Measurements from ENCODE around the gene RAD50.
"Not testable (repeated sequence)": the region's sequence is repeated elsewhere in the genome, so short reads cannot be mapped to it uniquely, and the experiment has no call there.

RAD50 gene

GRCh38 chr5:132633587-132633986, 76.8 kb downstream of the RAD50 start:
- not testable (repeated sequence) for DNase-seq (ENCODE audit: low spot score)

DNA sequence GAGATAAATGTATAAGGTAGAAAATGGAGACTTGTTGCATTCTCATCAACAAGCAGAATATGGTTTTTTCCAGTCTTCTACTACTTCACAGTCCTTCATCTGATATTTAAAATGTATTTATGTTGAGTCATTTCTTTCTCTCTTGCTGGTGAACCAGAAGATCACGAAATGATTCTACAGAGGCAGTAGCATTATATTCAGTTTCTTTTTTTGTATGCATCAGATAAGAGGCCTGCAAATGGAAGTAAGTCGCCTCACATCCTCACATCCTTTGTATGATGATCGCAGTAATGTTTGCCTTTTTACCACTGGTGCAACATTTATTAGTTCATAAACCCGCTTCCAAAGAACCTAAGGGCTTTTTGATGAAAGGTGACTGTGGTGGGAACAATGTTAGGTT, 79.1 kb downstream of the RAD50 start:
- no peak for DNase-seq (ENCODE audit: low spot score)

GRCh38 chr5:132637241-132637640, 80.5 kb downstream of the RAD50 start:
- no peak for DNase-seq (ENCODE audit: low spot score)

DNA sequence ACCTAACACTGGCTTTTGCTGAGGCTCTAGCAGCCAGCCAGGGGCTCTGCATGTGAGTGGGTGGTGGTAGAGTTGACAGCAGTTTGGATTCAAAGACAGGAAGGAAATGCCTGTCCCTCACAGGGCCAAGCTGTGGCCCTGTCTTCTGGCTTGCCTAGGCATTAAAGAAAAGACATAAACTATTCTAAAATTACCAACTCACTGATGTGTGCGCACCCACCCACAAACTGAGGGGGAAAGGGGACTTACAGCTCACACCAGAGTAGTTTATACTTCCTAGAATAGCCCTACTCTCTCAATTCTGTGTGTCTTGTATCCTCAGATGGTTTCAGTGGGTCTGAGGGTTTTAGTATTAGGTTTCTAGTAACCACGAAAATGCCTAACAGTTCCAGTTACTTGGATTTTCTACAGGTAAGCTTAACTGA, 82.9 kb downstream of the RAD50 start:
- no peak for DNase-seq (ENCODE audit: low spot score)

DNA sequence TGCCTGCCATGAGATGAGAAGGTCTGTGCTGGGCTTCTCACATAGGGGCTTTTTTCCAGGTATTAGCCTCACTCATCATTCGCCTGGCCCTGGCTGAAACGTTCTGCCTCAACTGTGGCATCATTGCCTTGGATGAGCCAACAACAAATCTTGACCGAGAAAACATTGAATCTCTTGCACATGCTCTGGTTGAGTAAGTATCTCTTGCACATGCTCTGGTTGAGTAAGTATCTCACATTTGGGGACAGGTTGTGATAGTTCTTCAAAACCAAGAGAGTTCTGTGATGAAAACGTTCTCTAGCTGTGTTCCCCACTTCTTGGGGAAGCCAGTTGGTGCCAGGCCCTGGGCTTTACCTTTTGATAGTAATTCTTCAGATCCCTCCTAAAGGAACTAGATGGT, 83.8 kb downstream of the RAD50 start:
- no peak for DNase-seq (ENCODE audit: low spot score)

GRCh38 chr5:132641241-132641723, 84.5 kb downstream of the RAD50 start:
- DNase-seq (ENCODE audit: low spot score) = no peak

GRCh38 chr5:132641841-132642240, 85.1 kb downstream of the RAD50 start:
- DNase-seq (ENCODE audit: low spot score) = no peak

DNA sequence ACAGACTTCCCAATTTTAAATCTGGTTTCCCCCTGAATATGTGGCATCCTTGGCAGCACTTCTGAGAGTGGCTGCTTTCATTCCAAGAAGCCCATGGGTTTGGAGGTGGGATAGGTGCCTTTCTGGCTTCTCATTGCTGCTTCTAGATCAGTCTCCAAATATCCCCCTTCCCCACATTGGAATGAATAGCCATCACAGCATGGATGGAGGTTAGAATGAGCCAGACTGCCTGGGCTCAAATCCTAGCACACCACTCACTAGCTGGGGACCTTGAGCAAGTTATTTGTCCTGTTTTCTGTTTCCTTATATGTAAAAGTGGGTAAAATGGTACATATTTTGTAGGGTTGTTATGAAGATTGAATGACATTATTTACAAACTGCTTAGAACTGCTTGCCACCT, 87.4 kb downstream of the RAD50 start:
- DNase-seq (ENCODE audit: low spot score) = no peak

GRCh38 chr5:132646583-132647266, 89.9 kb downstream of the RAD50 start:
- DNase-seq (ENCODE audit: low spot score) = no peak

DNA sequence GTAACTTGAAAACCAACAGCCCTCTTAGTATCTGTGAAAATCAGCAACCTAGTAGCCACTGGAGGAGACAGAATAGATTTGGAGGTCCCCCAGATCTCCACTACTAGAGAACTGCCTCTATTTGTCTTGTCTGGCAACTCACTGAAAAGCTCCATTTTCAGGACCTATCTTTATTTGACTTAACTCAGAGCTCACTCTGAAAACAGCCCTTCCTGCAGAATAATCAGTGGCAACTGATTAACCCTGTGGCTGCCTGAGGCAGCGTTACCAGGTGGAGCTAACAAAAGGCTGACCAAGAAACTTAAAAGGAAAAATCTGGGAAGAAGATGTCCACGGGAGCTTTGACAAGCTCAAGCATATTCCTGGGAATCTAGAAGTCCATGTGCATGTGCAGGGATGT, 90.7 kb downstream of the RAD50 start:
- DNase-seq (ENCODE audit: low spot score) = no peak

GRCh38 chr5:132648355-132648754, 91.6 kb downstream of the RAD50 start:
- no peak for DNase-seq (ENCODE audit: low spot score)

DNA sequence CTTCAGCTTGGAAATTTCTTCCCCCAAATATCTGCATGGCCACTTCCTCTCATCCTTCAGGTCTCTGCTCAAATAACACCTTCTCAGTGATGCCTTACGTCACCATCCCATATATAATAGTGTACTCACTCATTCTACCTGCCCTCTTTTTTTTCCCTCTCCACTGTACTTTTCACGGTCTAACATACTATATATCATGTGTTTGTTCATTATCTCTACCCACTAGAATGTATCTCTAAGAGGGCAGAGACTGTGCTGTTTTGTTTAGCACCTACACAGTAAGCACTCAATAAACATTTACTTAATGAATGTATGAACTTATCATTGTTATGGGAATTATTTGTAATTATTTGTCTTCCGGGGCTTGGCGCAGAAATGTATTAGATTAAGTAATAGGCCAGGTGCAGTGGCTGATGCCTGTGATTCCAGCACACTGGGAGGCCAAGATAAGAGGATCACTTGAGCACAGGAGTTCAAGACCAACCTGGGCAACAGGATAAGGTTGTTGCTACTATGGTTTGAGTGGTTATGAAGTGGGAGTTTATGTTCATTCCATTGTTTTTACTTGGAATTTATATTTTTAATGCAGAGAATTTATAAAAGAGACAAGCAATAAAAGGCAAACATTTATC, 95.2 kb downstream of the RAD50 start:
- no peak for DNase-seq (ENCODE audit: low spot score)

GRCh38 chr5:132653716-132654115, 96.9 kb downstream of the RAD50 start:
- no peak for DNase-seq (ENCODE audit: low spot score)

GRCh38 chr5:132655821-132656773, 99.3 kb downstream of the RAD50 start:
- no peak for DNase-seq (ENCODE audit: low spot score)

DNA sequence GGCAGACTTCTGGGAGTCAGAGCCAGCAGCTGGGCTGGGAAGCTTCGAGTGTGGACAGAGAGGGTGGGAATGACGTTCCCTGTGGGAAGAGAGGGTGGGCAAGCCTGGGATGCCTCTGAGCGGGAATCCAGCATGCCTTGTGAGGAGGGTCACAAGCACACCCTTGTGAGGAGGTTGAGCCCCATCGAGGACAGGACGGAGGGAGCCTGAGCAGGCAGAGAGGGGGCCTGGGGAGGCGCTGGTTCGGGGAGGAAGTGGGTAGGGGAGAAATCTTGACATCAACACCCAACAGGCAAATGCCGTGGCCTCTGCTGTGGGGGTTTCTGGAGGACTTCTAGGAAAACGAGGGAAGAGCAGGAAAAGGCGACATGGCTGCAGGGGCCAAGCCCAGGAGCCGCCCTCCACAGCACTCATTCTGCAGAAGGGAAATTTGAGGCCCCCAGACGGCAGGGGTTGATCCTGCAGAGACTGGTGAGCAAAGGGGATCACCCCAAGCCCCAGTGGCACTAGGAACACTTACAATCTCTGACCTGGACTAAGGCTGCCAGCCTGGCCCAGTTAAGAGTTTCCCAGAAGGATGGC, 100.1 kb downstream of the RAD50 start:
- DNase-seq (ENCODE audit: low spot score) = no peak

DNA sequence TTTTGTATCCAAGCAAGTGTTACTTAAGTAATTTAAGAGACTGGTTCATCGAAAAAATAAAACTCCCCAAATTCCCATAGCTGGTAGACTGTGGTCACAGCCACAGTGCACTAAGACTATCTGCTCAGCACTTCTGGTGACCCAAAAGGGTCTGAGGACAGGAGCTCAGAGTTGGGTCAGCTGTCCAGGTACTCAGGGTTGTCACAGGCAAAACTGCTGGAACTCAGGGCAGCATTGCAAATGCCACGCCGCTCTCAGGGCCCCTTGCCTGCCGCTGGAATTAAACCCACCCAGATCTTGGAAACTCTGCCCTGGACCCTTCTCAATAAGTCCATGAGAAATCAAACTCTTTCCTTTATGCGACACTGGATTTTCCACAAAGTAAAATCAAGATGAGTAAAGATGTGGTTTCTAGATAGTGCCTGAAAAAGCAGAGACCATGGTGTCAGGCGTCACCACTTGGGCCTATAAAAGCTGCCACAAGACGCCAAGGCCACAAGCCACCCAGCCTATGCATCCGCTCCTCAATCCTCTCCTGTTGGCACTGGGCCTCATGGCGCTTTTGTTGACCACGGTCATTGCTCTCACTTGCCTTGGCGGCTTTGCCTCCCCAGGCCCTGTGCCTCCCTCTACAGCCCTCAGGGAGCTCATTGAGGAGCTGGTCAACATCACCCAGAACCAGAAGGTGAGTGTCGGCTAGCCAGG, 101.1 kb downstream of the RAD50 start, which contains the start of gene IL13:
Gene IL13 (plus strand): TSS at position 498 of the 705 bp plus-strand sequence. CDS start 14 bp downstream, at position 512.
- no peak for DNase-seq (ENCODE audit: low spot score)

- peak; percentile 44 for DNase-seq (ENCODE audit: low spot score)
Observed at GRCh38 chr5:132658381-132659302, 101.9 kb downstream of the RAD50 start.

DNA sequence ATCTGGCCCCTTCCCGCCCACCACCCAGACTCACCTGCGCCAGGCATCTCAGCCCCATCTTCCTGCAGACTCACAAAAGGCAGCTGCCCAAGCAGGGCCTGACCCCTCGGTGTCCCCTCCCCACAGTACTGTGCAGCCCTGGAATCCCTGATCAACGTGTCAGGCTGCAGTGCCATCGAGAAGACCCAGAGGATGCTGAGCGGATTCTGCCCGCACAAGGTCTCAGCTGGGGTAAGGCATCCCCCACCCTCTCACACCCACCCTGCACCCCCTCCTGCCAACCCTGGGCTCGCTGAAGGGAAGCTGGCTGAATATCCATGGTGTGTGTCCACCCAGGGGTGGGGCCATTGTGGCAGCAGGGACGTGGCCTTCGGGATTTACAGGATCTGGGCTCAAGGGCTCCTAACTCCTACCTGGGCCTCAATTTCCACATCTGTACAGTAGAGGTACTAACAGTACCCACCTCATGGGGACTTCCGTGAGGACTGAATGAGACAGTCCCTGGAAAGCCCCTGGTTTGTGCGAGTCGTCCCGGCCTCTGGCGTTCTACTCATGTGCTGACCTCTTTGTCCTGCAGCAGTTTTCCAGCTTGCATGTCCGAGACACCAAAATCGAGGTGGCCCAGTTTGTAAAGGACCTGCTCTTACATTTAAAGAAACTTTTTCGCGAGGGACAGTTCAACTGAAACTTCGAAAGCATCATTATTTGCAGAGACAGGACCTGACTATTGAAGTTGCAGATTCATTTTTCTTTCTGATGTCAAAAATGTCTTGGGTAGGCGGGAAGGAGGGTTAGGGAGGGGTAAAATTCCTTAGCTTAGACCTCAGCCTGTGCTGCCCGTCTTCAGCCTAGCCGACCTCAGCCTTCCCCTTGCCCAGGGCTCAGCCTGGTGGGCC, 103.1 kb downstream of the RAD50 start:
- no peak for DNase-seq (ENCODE audit: low spot score)
